Measurements from ENCODE around the gene DBP.

- TF ChIP-seq, protein P1, sequence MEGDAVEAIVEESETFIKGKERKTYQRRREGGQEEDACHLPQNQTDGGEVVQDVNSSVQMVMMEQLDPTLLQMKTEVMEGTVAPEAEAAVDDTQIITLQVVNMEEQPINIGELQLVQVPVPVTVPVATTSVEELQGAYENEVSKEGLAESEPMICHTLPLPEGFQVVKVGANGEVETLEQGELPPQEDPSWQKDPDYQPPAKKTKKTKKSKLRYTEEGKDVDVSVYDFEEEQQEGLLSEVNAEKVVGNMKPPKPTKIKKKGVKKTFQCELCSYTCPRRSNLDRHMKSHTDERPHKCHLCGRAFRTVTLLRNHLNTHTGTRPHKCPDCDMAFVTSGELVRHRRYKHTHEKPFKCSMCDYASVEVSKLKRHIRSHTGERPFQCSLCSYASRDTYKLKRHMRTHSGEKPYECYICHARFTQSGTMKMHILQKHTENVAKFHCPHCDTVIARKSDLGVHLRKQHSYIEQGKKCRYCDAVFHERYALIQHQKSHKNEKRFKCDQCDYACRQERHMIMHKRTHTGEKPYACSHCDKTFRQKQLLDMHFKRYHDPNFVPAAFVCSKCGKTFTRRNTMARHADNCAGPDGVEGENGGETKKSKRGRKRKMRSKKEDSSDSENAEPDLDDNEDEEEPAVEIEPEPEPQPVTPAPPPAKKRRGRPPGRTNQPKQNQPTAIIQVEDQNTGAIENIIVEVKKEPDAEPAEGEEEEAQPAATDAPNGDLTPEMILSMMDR (IDR thresholded peaks at IDR 0.05; ENCODE audit: low read depth, low read length) = no peak
- no peak for TF ChIP-seq EZH2phosphoT487 (IDR thresholded peaks at IDR 0.05; ENCODE audit: low read depth)
These were observed 30.5 kb downstream of the DBP start, which contains the start of gene SPACA4 for GRCh38 chr19:48606463-48607358.
